HUDEP-2 (cell line): ENCODE data around the gene PIN4.

ENCODE experiments used
- DNase-seq, 76 experiments: peaks; one replicate each; lab custom pipeline; 2025; ENCODE audit not compliant: unreplicated experiment in 76 of 76; lab: John Stamatoyannopoulos, UW

PIN4 gene

GRCh38 chrX:72201836-72202536 lies 20.4 kb downstream of the PIN4 start:
- DNase-seq: no peak

GRCh38 chrX:72202792-72203401 lies 21.3 kb downstream of the PIN4 start:
- DNase-seq: no peak

GRCh38 chrX:72203421-72203820 lies 21.9 kb downstream of the PIN4 start:
- DNase-seq: no peak

GRCh38 chrX:72205706-72206105 lies 24.1 kb downstream of the PIN4 start:
- no peak for DNase-seq

- DNase-seq: no peak
These were observed 25.8 kb downstream of the PIN4 start for GRCh38 chrX:72207366-72207765.

- DNase-seq: no peak
These were observed 26.7 kb downstream of the PIN4 start for GRCh38 chrX:72208126-72208800.

GRCh38 chrX:72216973-72217372 lies 35.4 kb downstream of the PIN4 start:
- no peak for DNase-seq

GRCh38 chrX:72220375-72220774 lies 38.8 kb downstream of the PIN4 start:
- peak in 4 of 76 experiments; percentile 2 for DNase-seq

GRCh38 chrX:72230290-72230689 lies 48.7 kb downstream of the PIN4 start:
- DNase-seq: no peak

- no peak for DNase-seq
These were observed 55.3 kb downstream of the PIN4 start for GRCh38 chrX:72236841-72237240.

- DNase-seq: no peak
These were observed 56.6 kb downstream of the PIN4 start for GRCh38 chrX:72238183-72238582.

- peak in 75 of 76 experiments; percentile 2 to 86 (median 74) for DNase-seq
These were observed 57.3 kb downstream of the PIN4 start, which contains the start of gene ERCC6L for GRCh38 chrX:72238721-72239475. Gene ERCC6L, minus strand, starts transcription at chrX:72239027. Its CDS starts 116 bp downstream, at chrX:72238911.

- no peak for DNase-seq
These were observed 59.4 kb downstream of the PIN4 start for GRCh38 chrX:72240976-72241375.

GRCh38 chrX:72243472-72243871 lies 61.9 kb downstream of the PIN4 start:
- no peak for DNase-seq

- DNase-seq: peak in 47 of 76 experiments; percentile 0 to 53 (median 11)
These were observed 64.0 kb downstream of the PIN4 start for GRCh38 chrX:72245461-72246089.

- peak in 2 of 76 experiments; percentile 0 to 1 for DNase-seq
These were observed 65.8 kb downstream of the PIN4 start for GRCh38 chrX:72247206-72247942.
